Endothelial cell of umbilical vein (primary cell): ENCODE results near the gene RGS6.

ENCODE experiments used
- POLR2A ChIP-seq: IDR thresholded peaks from 2 replicates; pipeline ENCODE4 v1.6.1; 2012; ENCODE audit warnings: low read depth, mild to moderate bottlenecking, control low read depth, low read length
- POLR2AphosphoS5 ChIP-seq: IDR thresholded peaks from 2 replicates; pipeline ENCODE4 v1.6.1; 2012; ENCODE audit warnings: low read depth, mild to moderate bottlenecking, control low read depth, low read length, moderate library complexity; ENCODE audit not compliant: insufficient read depth
- TF ChIP-seq, protein P1 (sequence below), 2 donors: IDR thresholded peaks; 1 replicate in 1 of 2; 2 replicates in 1 of 2; pipeline ENCODE4 v1.5.1; 2011; ENCODE audit warnings: low read length in 2 of 2, mild to moderate bottlenecking in 2 of 2, moderate library complexity in 2 of 2, control low read depth in 1 of 2, inconsistent platforms in 1 of 2, low read depth in 1 of 2; ENCODE audit not compliant: insufficient read depth in 1 of 2; ENCODE audit errors: extremely low read depth in 1 of 2

DNA sequence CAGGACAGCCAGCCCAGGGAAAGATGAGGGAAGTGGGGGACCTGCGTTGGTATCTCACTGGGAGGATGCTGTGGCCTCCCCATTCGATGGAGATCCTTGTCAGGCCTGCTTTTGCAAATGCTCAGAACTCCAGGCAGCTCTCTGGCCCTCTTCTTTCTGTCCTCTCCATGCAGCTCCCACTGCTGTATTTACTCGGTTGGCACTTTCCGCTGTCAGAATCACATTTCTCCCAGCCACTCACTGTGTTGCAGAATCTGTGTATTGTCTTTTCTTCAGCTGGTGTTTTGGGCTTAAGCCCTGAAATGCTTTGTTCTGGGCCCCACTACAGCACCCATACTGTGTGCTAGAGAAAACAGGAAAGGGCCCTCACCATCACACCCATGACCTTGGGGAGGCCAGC lies 401.1 kb downstream of the RGS6 start:
- TF ChIP-seq, protein P1, sequence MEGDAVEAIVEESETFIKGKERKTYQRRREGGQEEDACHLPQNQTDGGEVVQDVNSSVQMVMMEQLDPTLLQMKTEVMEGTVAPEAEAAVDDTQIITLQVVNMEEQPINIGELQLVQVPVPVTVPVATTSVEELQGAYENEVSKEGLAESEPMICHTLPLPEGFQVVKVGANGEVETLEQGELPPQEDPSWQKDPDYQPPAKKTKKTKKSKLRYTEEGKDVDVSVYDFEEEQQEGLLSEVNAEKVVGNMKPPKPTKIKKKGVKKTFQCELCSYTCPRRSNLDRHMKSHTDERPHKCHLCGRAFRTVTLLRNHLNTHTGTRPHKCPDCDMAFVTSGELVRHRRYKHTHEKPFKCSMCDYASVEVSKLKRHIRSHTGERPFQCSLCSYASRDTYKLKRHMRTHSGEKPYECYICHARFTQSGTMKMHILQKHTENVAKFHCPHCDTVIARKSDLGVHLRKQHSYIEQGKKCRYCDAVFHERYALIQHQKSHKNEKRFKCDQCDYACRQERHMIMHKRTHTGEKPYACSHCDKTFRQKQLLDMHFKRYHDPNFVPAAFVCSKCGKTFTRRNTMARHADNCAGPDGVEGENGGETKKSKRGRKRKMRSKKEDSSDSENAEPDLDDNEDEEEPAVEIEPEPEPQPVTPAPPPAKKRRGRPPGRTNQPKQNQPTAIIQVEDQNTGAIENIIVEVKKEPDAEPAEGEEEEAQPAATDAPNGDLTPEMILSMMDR (IDR thresholded peaks at IDR 0.05; ENCODE audit: extremely low read depth in 1 of 2, insufficient read depth in 1 of 2, low read depth in 1 of 2, low read length in 2 of 2): no peak
- TF ChIP-seq POLR2AphosphoS5 (no peak), POLR2A (no peak)
